Endothelial cell of hepatic sinusoid (primary cell): ENCODE measurements around the gene FHIT.

Experiments used
- in situ Hi-C: cut with HindIII; loops from 2 replicates; pipeline ENCODE4 v1.10.0; 2017; ENCODE audit warnings: low sequenced_read_pairs

The FHIT gene

DNA sequence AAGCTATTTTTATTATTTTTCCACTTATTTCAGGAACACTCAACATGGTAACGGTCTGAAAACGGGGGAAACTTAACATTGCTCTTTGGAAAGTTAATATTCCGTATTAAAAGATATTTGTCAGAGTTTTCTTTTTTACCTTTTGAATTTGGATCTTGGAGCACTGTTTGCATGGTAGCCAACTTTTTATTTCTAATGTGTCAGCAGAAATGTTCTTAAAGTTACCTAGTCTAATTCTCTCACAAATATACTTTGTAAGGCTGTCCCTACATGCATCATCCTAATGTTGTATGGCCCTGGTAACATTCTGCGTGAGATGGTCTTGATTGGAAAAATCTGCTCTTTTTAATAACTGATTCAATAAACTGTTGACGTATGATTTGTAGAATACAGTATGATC, 719.5 kb downstream of the FHIT start:
- in situ Hi-C loops, result no loop called here

DNA sequence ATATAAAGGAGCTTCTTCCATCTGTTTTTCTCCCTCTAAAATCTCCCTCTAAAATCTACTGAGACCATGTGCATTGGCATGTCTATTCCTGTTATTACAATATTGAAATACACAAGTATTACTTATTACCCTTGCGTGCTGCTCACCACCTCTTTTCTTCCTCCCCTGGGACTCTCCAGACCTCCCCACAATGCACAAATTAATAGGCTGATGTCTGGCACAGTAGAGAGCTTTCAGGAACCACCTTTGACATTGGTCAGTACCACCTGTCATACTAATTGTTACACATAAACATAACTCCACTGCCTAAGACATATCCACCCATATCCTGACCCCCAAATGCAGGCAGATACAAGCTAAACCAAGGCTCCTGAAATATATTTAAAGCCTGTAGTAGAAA, 722.6 kb downstream of the FHIT start:
- in situ Hi-C loops, result no loop called here

DNA sequence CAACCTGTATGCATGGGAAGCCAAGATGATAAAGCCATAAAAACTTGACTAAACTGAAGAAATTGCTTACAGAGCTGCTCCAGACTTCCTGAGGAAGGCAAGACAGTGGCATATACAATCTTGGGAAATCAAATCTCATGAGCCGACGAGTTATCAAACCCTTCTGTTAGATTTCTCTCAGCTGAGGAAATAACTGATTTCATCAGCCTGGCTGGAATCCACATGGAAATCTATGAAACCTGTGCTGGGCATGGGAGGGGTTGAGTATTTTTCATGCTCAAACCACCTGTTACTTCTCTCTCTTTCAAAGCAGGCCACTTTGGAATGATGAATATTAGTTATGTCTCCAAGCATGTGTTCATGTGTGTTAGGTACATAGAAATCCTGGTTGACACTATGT, 727.7 kb downstream of the FHIT start:
- in situ Hi-C loops, result no loop called here

DNA sequence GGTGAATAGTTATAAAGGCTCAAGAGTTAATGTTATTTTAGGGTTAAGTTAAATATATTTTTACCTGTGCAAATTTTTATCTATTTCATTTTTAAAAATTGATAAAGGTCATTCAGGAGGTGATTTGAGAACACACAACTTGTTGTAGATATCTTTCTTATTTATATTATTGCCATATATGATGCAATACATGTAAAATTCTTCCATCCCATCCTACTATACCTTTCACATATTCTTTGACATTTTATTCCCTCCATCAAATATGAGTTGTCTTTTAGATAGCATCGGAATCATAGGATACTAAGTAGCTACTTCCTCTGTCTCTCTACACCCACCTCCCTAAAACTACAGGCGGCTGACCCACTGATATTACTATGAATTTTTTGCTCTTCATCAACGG, 734.1 kb downstream of the FHIT start:
- in situ Hi-C loops, result no loop called here

DNA sequence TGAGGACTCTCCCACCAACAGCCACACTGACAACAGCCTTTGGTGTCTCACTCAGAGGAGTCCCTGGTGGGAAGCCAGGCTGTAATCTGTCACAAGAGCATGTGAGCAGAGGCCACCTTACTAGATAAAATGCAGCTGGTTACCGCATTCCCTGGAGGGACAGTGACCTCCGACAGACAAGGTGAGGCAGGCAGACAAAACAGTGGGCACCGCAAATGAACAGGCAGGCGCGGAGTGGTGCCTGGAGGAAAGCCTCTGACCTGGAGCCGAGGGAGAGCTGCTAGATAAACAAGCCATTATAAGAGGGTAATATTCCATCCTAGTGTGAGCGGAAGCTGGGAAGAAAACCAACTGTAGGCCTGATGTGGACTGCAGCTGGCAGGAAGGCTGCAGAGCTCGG, 736.4 kb downstream of the FHIT start:
- in situ Hi-C loops, result no loop called here

DNA sequence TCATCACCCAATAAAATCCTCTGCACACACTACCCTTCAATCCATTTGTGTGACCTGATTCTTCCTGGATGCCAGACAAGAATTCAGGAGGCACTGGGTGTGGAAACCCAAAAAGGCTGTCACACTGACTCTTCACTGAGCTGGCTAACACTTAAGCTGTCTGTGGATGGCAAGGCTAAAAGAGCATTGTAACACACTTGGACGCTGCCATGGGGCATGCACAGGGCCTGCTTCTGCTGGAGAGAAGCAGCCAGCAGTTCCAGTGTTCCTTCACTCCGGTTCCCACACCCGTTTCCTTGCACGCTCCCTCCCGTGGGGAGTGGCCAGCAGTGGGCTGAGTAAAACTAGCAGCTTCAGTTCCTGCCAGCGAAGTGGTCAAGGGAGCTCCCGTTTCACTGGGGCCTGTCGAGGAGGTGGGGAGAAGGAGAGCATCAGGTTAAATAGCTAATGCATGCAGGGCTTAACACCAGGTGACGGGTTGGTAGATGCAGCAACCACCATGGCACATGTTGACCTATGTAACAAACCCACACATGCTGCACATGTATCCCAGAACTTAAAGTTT, 737.1 kb downstream of the FHIT start:
- in situ Hi-C loops, result no loop called here

DNA sequence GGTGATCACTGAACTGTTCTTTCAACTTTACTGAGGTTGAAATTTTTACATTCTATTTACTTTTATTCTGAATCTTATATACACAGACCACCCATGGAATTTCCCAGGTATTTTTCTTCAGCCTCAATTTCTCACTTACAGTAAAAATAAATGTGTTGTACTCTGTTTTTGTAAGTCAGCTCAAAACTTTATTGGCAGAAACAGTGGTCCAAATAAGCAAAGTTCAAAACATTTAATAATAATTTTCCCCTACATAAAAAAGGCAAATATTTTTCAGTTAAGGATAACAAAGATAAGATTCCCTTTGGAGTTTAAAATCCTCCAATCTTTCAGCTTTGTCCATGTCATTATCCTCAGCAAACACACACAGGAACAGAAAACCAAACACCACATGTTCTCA, 738.0 kb downstream of the FHIT start:
- in situ Hi-C loops, result no loop called here

DNA sequence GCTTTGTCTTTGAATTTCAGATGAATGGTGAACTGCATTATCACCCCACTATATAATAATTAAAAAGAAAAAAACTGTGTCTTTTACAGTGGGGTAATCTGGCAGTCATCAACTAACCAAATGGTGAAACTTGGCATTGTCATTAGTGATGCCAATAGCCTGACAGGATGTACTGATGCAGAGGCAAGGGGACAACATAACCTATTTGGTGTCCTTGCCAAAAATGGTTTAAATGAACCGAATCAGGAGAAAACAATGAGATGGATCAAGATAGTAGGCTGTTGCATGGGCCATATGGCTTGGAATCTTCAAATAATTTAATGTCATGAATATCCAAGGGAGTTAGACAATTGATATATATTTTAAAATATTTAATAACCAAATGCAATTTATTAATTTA, 738.7 kb downstream of the FHIT start:
- in situ Hi-C loops, result no loop called here

DNA sequence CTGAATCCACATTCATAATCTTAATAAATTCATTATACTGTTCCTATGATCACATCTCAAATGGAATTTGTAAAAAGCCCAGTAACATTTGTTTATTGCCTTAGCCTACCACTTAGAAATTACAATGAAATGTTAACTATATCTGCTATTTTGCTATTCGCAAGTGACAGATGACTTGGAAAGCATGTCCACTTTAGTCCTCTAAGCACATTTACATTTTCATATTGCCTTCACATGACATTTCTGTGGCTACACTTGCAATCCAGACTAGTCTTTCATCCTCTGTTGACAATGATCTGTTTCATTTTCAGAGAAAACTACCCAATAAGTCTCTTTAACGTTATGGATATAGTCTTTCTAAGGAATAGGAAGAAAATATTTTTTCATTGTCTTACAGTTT, 741.8 kb downstream of the FHIT start:
- in situ Hi-C loops, result no loop called here

DNA sequence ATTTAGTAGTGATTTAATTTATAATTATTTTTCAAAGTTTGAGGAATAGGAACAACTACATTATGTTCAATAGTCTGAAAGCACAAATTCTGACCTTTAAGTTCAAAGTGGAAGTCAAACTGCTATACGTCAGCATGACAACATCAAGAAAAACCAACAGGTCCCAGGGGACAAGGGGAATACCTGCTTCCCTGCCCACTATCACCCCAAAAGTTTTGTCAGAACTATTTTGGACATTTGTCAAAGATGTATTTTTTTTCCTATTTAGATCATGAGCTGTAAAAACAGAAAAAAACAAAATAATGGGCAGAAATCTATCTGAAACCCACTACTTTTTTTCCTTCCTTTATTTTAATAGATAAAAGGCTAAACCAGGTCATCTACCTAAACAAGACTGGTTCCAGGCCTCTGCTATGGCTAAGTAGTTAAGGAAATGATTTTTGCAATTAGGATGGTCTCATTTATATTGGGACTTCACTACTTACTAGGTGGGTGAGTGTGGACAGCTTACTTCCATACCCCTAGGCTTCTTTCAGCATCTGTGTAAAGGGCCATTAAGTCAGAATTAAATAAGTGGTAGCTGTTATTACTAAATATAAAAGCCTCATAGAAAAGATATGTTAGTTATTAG, 746.3 kb downstream of the FHIT start:
- in situ Hi-C loops, result no loop called here

DNA sequence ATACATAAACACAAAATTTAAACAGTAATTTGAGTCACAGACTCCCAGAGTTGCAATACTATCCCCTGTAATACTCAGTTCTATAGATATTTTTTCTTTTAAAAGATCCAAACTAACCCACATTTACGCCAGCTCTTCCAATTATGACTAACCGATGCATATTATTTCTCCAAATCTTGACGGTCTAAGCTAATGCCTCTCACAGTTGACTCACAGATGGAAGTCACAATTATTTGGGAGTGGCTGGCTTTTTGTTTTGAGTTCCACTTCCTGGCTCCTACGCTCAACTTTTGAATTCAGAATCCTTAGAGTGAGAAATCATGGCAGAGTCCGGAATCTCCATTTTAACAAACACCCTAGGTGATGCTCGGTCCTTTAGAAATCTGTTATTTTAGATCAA, 749.9 kb downstream of the FHIT start:
- in situ Hi-C loops, result no loop called here

DNA sequence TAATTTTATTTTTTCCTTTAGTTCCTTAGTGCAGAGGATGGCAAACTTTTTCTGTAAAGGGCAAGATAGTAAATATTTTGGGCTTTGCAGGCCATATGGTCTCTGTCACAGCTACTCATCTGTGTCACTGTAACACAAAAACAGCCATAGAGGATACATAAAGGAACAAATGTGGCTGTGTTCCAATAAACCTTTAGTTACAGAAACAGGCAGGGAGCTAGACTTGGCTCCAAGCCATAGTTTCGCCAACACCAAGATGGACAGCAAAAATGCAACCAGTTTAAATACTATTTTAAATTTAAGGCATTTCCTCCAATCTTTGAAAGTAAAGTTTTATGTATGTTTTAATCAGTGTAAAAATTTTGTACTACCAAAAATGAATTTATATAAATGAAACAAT, 753.4 kb downstream of the FHIT start:
- in situ Hi-C loops, result no loop called here

DNA sequence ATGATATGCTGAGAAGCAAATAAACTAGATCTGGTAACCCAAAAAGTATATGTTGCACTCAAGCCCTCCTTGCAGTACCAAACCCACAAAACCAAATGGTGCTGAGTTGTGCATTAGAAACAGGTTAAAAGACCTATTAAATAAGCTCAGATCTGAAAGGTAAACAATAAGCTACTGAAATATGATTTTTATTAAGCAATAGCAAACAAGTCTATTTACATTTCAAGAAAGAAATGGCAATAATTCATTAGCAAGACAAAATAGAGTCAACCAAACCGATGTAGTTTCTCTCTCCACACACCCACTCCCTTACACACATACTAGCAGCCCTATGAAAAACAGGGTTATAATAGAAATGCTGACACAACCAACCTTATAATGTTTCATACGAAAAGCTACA, 760.3 kb downstream of the FHIT start:
- in situ Hi-C loops, result no loop called here

DNA sequence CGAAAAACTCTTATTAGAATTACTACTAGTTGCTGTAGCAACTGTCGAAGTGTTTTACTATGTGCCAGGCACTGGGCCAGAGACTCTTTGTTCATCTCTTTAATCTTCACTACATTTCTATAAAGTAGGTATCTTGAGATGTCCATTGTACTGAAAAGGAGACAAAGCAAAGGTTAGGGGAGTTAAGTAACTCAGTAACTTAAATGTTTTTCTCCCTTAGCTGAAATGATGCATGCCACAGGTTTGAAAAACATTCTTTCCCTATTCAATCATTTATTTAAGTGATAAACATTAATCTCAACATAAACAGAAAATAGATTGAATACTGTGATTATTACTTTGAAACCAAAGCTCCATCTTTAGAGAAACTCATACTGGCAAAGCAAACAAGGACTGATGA, 776.2 kb downstream of the FHIT start:
- in situ Hi-C loops, result no loop called here

DNA sequence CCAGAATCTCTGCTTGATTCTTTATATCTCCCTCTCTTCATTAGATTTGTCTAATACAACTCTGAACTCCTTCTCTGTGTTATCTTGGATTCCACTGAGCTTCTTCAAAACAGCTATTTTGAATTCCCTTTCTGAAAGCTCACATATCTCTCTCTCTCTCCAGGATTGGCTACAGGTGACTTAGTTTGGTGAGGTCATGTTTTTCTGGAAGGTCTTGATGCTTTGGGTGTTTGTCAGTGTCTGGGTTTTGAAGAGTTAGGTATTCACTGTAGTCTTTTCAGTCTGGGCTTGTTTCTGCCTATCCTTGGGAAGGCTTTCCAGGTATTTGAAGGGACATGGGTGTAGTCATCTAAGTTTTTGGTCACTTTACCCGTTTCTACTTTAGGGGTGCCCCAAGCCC, 781.8 kb downstream of the FHIT start:
- in situ Hi-C loops, result no loop called here

DNA sequence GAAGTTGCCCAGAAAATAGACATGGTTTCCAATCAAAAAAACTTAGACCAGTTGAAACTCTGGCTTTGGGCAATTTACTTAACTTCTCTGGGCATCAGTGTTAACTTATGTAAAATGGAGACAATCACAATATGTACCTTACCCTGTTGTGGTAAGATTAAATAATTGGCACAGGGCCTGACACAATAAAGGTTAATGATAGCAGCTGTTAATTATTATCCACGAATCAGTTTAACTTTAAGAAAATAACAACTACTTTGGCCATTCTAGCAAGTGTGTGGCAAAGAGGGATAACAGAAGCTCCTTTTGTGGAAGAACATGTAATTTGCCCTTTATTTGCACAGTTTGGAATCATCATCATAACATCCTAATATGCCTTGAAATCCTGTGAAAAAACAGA, 787.6 kb downstream of the FHIT start:
- in situ Hi-C loops, result no loop called here

DNA sequence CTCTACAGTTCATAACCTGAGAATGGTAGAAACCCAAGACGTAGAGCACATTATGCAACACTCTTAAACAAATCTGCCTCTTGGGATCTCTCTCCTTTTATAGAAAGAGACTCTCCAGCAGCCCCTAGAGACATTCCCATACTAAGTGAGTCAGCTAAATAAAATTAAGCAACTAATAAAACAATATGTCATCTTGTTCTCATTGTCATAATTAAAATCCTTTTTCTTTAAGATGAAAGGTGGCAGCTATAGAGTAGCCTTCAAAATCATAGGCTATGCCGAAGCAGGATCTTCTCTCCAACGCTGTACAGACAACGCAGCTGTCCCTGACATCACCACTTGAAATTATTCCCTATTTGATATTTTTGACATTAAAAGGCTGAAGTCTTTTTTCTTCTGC, 790.0 kb downstream of the FHIT start:
- in situ Hi-C loops, result no loop called here

DNA sequence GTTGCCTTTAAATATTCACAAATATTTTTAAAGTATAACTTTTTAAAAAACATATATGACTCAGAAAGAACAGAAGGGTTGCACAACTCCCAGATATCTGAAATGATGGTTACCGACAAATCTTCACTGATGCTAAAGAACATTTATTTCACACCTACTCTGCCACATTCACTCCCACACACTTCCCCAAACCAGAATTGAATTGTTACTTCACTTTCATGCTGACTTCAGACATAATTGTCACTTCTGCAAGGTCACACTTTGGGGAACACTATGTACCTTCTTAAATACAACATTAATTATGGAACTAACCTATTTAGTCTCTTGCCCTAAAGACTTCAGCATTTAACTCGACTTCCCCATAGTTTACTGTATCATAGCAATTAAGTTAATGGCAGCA, 795.1 kb downstream of the FHIT start:
- in situ Hi-C loops, result no loop called here

DNA sequence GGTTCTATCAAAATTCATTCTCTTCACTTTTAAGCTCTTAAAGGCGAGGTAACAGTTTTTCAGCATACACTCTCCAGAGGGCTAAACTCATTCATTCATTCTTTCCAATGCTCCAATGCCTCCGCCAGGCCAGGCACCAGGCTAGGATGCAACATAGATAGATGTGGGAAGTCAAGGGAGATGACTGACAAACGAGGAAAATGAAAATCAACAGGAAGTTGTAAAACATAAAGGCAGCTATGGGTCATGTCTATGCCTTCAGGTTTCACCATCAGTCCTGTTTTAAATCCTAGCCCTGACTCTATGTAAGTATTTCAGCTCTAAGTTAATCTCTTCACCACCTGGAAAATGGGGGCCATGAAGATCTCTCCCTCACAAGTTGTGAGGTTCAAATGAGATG, 797.9 kb downstream of the FHIT start:
- in situ Hi-C loops, result no loop called here

DNA sequence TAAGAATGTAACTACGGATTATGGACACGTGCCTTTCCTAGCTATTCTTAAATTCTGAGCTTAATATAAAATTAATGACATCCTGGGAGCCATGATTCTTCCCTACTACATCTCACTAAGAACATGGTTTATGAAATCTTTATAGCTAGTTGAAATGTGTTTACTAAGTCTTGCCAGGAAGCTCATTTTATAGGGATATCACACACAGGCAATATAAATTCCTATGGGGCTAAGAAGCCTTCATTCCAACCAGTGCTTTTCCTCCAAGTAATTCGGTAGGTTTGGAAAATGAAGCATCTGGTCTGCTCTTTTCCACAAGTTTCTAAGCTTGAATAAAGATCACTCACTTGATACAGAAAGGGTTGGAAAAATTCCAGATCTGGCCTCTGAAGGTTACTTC, 802.6 kb downstream of the FHIT start:
- in situ Hi-C loops, result no loop called here

DNA sequence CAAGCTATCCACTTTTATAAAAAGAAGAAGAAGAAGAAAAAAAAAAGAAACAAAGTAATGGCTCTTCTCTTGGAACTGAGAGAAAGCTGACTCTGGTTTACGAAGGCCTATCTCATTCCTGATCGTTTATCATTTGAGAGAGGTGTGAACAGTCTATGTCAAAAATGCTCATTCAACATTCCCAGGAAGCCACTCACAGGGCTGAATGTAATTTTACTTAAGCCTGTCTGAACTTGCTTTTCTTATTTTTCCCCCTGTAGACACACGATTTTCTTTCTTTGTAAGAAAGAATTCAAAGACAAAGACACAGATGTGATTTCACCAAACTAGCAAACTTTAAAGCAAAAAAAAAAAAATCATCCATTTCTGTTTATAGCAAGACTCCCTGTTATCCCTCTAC, 805.8 kb downstream of the FHIT start:
- in situ Hi-C loops, result no loop called here

DNA sequence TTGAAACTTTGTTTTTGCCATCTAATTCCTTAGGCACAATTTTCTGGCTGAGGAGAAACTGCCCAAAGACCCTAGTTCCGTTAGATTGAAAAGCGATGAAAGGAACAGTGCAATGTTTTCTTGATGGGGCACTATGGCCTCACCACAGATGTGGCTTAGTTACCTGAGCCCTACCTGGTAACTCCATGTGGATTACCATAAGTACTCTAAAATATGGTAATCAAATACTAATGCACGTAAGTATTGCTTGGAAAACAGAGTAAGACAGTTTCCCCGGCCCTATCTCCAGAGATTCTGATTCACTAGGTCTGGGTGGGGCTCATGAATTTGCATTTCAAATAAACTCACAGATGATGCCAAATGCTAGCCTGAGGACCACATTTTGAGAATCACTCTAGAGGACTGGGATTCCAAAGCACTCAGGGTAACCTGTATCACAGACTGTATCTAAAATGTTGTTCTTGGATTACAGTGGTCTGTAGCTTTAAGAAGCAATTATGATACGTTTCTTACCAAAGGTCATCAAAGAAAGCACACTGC, 806.3 kb downstream of the FHIT start:
- in situ Hi-C loops, result no loop called here

DNA sequence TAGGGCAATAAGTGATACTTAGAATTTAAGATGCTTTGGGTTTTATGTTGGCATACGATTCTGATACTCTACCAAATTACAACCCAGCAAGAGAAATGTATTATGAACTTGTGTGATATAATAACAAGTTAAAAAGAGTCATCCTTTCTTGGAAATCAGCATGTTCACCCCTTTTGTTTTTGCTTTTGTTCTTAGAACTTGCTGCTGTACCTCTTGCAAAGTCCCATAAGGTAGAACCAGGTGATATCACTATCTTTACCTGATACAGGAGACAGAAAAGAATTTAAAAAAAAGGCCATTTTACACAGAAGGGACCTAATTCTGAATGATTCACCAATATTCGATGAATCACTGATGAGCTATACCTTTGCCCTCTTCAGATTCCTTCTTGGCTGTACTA, 810.4 kb downstream of the FHIT start:
- in situ Hi-C loops, result no loop called here
